AG04449 (cell line): ENCODE measurements around the gene CCDC33.

Experiments
- CTCF ChIA-PET: fragments of 350-600 bp; formaldehyde crosslinking; extraction: SDS; loops from one replicate; lab custom pipeline; 2021; ENCODE audit warnings: antibody characterized with exemption; lab: Yijun Ruan, JAX
- POLR2A ChIA-PET: fragments of 400-600, 350-600 bp; formaldehyde crosslinking; extraction: SDS; loops from one replicate; lab custom pipeline; 2020; ENCODE audit warnings: antibody characterized with exemption, inconsistent platforms; lab: Yijun Ruan, JAX
- DNase-seq: peaks from one replicate; pipeline ENCODE4 v3.0.0-alpha.2; 2010; ENCODE audit warnings: low read depth, low spot score
- H3K4me3 ChIP-seq: 2 replicates; pipeline ENCODE4 v1.5.1; 2011; ENCODE audit warnings: low read depth, mild to moderate bottlenecking, control low read depth, low read length
- TF ChIP-seq, protein P1 (sequence below): IDR thresholded peaks from one replicate; pipeline ENCODE4 v1.5.1; 2011; ENCODE audit warnings: mild to moderate bottlenecking, moderate library complexity, low read length, control low read depth, inconsistent platforms; ENCODE audit not compliant: insufficient read depth; ENCODE audit errors: missing control alignments

The CCDC33 gene

DNA sequence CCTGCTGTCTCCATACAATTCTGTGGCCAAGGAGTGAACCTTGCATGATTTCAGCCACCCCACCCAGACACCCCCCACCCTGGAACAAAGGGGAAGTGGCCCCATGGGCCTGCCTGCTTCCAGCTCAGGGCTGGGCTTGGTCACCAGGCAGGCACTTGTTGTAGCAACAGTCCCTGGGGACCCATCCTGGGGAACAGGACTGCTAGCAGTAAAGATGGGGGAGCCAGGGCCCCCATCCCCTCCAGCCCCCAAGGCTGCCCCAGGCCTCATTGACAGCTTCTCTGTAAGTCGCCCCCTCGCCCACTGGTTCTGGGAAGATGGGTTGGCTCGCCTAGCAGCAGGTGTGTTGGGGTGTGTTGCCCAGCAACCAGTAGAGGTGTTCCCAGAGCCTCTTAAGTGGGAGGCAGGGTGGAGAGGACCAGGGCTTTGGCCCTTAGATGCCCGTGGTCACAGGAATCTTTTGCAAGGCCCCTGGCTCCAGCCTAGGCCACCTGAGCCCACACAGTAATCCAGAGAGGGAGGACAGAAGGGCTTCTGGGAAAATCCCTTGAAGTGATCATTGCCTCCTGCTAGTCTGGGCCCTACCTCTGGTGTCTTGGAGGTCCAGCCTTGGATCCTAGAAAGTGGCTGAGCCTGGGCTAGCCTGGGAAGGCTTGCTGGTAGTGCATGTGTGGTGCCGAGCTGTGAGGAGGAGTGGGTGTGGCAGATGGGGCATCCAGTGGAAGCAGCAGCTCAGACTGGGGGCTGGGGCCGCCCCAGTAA is 82.4 kb downstream of the CCDC33 start:
- CTCF ChIA-PET = interaction anchor here (0.9 to 24.9 kb wide), 12 partner anchors 8 to 370 kb away, joined by 3 to 554 read pairs (median 10); partner anchors contain the start of gene ISLR2
- TF ChIP-seq, protein P1, sequence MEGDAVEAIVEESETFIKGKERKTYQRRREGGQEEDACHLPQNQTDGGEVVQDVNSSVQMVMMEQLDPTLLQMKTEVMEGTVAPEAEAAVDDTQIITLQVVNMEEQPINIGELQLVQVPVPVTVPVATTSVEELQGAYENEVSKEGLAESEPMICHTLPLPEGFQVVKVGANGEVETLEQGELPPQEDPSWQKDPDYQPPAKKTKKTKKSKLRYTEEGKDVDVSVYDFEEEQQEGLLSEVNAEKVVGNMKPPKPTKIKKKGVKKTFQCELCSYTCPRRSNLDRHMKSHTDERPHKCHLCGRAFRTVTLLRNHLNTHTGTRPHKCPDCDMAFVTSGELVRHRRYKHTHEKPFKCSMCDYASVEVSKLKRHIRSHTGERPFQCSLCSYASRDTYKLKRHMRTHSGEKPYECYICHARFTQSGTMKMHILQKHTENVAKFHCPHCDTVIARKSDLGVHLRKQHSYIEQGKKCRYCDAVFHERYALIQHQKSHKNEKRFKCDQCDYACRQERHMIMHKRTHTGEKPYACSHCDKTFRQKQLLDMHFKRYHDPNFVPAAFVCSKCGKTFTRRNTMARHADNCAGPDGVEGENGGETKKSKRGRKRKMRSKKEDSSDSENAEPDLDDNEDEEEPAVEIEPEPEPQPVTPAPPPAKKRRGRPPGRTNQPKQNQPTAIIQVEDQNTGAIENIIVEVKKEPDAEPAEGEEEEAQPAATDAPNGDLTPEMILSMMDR = no peak
- POLR2A ChIA-PET = interaction anchor here (1.0 kb wide), 1 partner anchor 368 kb away, joined by 3 read pairs; no protein-coding TSS in a partner anchor

DNA sequence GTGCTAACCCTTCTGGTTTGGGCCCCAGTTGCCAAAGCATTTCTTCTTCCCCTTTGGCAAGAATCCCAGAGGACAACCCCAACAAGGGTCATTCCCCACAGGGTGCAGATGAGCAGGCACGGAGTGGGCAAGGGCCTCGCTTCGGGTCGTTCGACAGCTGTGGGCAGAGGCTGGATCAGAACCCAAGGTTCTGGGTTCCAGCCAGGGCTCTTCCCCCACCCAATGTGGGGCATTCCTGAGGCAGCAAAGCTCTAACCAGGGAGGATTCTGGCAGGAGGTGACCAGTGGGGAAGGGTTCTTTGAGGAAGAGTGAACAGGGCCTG is 83.0 kb downstream of the CCDC33 start:
- no peak for DNase-seq
- ChIA-PET CTCF (interaction anchor here (0.9 to 24.9 kb wide), 13 partner anchors 9 to 371 kb away, joined by 3 to 554 read pairs (median 14); partner anchors contain the start of gene ISLR2), POLR2A (interaction anchor here (1.0 kb wide), 1 partner anchor 368 kb away, joined by 3 read pairs; no protein-coding TSS in a partner anchor)
- TF ChIP-seq, protein P1 = no peak
- no peak overlapping the region for H3K4me3 ChIP-seq

More for the DNA sequence above, 82.4 kb downstream of the CCDC33 start:
- DNase-seq = no peak
- no peak overlapping the region for H3K4me3 ChIP-seq

DNA sequence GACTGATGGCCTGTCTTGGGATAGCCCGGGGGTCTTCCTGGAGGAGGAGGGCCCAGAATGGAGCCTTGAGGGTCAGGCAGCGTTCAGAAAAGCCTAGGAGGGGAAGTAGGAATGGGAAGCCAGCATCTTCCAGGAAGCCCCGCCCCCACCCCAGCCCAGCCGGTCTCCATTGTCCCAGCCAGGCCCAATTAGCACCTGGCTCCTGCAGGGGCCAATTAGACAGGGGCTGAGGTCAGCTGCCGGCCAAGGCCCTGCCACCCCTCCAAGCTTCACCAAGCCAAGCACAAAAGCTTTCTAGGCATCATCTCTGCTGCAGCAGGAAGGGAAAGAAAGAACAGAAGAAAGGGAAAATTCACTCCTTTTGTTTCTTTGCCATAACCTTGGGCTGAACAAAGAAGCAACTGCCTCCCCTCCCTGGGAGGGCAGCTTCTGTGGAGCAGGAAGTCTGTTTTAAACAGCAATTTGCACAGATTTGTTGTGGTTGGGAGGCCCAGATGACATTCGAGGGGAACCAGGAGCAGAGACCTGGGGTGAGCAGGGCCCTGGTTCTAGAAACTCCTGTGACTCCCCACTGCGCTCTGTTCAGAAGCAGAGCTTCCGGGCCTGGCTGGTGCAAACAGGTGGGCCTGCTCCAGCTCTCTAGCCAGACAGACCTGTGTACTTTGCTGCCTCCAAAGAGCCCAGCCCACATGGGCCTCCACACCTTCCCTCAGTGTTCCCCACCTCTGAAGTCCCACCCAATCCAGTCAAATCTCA is 83.6 kb downstream of the CCDC33 start:
- no peak overlapping the region for H3K4me3 ChIP-seq
- ChIA-PET CTCF (interaction anchor here (0.8 to 24.9 kb wide), 25 partner anchors 9 to 422 kb away, joined by 3 to 554 read pairs (median 7); partner anchors contain the start of genes ISLR2 and PML), POLR2A (interaction anchor here (1.0 kb wide), 1 partner anchor 369 kb away, joined by 3 read pairs; no protein-coding TSS in a partner anchor)
- DNase-seq = no peak
- TF ChIP-seq, protein P1 = no peak

DNA sequence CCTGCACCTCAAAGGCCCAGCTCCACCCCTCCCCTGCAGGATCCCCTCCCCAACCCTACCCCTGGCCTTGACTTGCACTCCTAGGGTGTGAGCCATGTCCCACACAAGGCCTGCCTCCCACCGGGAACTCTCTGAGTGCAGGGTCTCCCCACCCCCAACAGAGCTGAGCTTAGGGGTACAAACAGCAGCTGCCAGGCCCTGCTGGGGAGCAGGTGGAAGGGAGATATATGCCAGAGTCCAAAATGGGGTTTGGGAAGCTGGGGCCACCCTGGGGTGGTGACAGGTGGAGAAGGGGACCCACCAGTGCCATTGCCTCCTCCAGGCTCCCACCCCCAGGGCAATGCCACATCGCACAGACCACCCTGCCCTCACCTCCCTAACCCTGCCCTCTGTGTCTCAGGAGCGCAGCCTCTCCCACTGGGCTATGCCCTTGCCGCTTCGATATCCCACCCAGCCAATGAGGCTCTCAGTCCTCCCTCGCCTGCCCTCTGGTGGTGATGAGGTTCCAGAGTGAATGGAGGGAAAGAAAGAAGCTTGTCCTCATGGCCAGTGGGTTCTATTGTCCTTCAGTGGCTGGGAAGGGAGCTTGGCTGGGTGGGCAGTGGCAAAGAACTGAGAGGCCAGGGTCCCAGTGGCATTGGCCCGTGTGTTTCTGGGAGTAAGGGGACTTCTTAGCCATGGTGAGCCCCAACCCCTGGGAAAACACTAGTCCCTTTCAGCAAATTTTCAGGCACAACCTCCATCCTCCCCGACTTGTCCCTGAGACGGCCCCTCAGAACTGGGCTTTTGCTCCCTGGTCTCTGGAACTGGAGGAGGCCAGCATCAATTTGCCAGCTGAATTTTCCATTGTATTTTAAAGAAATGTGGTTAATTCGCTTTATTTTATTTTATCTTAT is 84.5 kb downstream of the CCDC33 start:
- no peak overlapping the region for H3K4me3 ChIP-seq
- TF ChIP-seq, protein P1 = peak; percentile 76
- DNase-seq = no peak
- CTCF ChIA-PET = interaction anchor here (0.6 to 24.9 kb wide), 46 partner anchors 10 to 1038 kb away, joined by 3 to 554 read pairs (median 5); partner anchors contain the start of genes ISLR, ISLR2, PML and STRA6
- POLR2A ChIA-PET = interaction anchor here (0.5 to 0.7 kb wide), 2 partner anchors 143 to 237 kb away, joined by 3 to 4 read pairs; no protein-coding TSS in a partner anchor

DNA sequence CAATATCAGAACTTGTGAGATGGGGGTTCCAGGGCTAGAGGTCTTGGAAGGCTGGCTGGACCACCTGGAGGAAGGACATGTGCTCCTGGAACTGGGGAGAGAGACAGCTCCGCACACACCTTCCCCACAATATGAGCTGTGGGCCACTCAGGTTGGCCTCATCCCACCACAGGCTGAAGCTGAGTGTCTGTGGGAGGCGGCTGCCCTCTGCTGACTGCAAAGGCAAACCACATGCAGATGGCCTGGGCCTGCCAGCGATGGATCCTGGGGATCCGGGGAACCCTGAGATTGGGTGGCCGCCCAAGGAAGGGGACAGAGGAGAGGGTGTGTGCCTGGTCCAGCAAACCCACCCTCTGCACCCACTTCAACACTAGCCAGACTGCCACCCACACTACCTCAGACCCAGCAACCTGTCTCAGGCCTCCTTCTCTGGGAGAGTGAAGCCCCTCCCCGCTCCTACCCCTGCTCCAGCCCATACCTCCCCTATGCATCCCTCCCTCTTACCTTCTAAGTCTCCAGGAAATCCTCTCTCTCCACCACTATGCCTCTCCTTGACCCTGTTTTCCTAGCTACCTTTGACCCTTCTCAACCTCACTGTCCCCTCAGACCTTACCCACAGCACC is 86.5 kb downstream of the CCDC33 start:
- H3K4me3 ChIP-seq = no peak overlapping the region
- ChIA-PET POLR2A (interaction anchor here (0.5 kb wide), 1 partner anchor 193 kb away, joined by 3 read pairs; no protein-coding TSS in a partner anchor), CTCF (interaction anchor here (0.6 to 24.9 kb wide), 41 partner anchors 8 to 952 kb away, joined by 3 to 554 read pairs (median 4); partner anchors contain the start of genes ISLR2, PML and STRA6)
- TF ChIP-seq, protein P1 = peak; percentile 99
- no peak for DNase-seq
